ENCODE data around the gene ZFYVE27. TPM values are rescaled to one million over a fixed set of nuclear protein-coding genes. Genes with fewer than 3 reads are reported as not detected.

The ZFYVE27 gene
- total and polyA plus RNA-seq, 10 of the 15 experiments (the other 5 are each of a cell fraction or from before 2014, with no cell fraction given): 1.1 to 28.9 (median 21.4) TPM

Other genes starting within 250 kb of the ZFYVE27 start
Only the 7 nearest of the 11 such genes appear.
- not detected in 2 replicates for gene C10orf62, start 147.4 kb upstream of the ZFYVE27 start, total RNA-seq (2014; rRNA removed)
- gene C10orf62, start 147.4 kb upstream of the ZFYVE27 start, total RNA-seq (2014; rRNA removed; fragmentation: Illumina TruSeq; extraction: Trizol): 0.14 TPM in 1 of 2 replicates, not detected in the other
- not detected in 2 replicates for gene C10orf62, start 147.4 kb upstream of the ZFYVE27 start, total RNA-seq (2021)
- gene C10orf62, start 147.4 kb upstream of the ZFYVE27 start, polyA plus RNA-seq (2011; rRNA removed): not detected in 2 replicates
- gene C10orf62, start 147.4 kb upstream of the ZFYVE27 start, polyA plus RNA-seq (2014; fragmentation: Illumina TruSeq; extraction: Trizol): not detected in 2 replicates
- gene C10orf62, start 147.4 kb upstream of the ZFYVE27 start, polyA plus RNA-seq (2014; fragmentation: Nextera tagmentation; extraction: Ambion mirVana): not detected
- not detected in 2 replicates for gene C10orf62, start 147.4 kb upstream of the ZFYVE27 start, polyA plus RNA-seq (2014; rRNA removed)
- not detected for gene C10orf62, start 147.4 kb upstream of the ZFYVE27 start, polyA plus RNA-seq (2016; fragmentation: Nextera tagmentation; extraction: Ambion mirVana)
- gene MORN4, start 103.6 kb upstream of the ZFYVE27 start, total RNA-seq (2014; rRNA removed): 1.3 and 1.7 TPM in 2 replicates
- 1.7 and 2.2 TPM in 2 replicates for gene MORN4, start 103.6 kb upstream of the ZFYVE27 start, total RNA-seq (2014; rRNA removed; fragmentation: Illumina TruSeq; extraction: Trizol)
- gene MORN4, start 103.6 kb upstream of the ZFYVE27 start, total RNA-seq (2021): 1.3 and 2.2 TPM in 2 replicates
- 1.9 and 2.0 TPM in 2 replicates for gene MORN4, start 103.6 kb upstream of the ZFYVE27 start, polyA plus RNA-seq (2011; rRNA removed)
- 2.9 and 3.5 TPM in 2 replicates for gene MORN4, start 103.6 kb upstream of the ZFYVE27 start, polyA plus RNA-seq (2014; fragmentation: Illumina TruSeq; extraction: Trizol)
- 1 to 10 TPM; 2.4 to 2.8 TPM for gene MORN4, start 103.6 kb upstream of the ZFYVE27 start, polyA plus RNA-seq (2014; fragmentation: Nextera tagmentation; extraction: Ambion mirVana)
- 4.3 and 4.6 TPM in 2 replicates for gene MORN4, start 103.6 kb upstream of the ZFYVE27 start, polyA plus RNA-seq (2014; rRNA removed)
- 1 to 10 TPM; 4.9 to 5.5 TPM for gene MORN4, start 103.6 kb upstream of the ZFYVE27 start, polyA plus RNA-seq (2016; fragmentation: Nextera tagmentation; extraction: Ambion mirVana)
- gene PI4K2A, start 96.5 kb upstream of the ZFYVE27 start, total RNA-seq (2014; rRNA removed): 13.3 and 13.6 TPM in 2 replicates
- gene PI4K2A, start 96.5 kb upstream of the ZFYVE27 start, total RNA-seq (2014; rRNA removed; fragmentation: Illumina TruSeq; extraction: Trizol): 7.6 and 7.8 TPM in 2 replicates
- 11.9 and 12.5 TPM in 2 replicates for gene PI4K2A, start 96.5 kb upstream of the ZFYVE27 start, total RNA-seq (2021)
- 8.9 and 11.5 TPM in 2 replicates for gene PI4K2A, start 96.5 kb upstream of the ZFYVE27 start, polyA plus RNA-seq (2011; rRNA removed)
- 12.3 and 12.7 TPM in 2 replicates for gene PI4K2A, start 96.5 kb upstream of the ZFYVE27 start, polyA plus RNA-seq (2014; fragmentation: Illumina TruSeq; extraction: Trizol)
- 1 to 10 TPM; 1.5 to 3.1 TPM for gene PI4K2A, start 96.5 kb upstream of the ZFYVE27 start, polyA plus RNA-seq (2014; fragmentation: Nextera tagmentation; extraction: Ambion mirVana)
- gene PI4K2A, start 96.5 kb upstream of the ZFYVE27 start, polyA plus RNA-seq (2014; rRNA removed): 14.5 and 15.0 TPM in 2 replicates
- gene PI4K2A, start 96.5 kb upstream of the ZFYVE27 start, polyA plus RNA-seq (2016; fragmentation: Nextera tagmentation; extraction: Ambion mirVana): 1 to 10 TPM; 1.9 to 8.5 TPM
- 0.82 and 1.1 TPM in 2 replicates for gene AVPI1, start 49.9 kb upstream of the ZFYVE27 start, total RNA-seq (2014; rRNA removed)
- 0.37 and 0.63 TPM in 2 replicates for gene AVPI1, start 49.9 kb upstream of the ZFYVE27 start, total RNA-seq (2014; rRNA removed; fragmentation: Illumina TruSeq; extraction: Trizol)
- gene AVPI1, start 49.9 kb upstream of the ZFYVE27 start, total RNA-seq (2021): 1.1 and 1.4 TPM in 2 replicates
- 0.43 and 1.0 TPM in 2 replicates for gene AVPI1, start 49.9 kb upstream of the ZFYVE27 start, polyA plus RNA-seq (2011; rRNA removed)
- 0.21 and 0.65 TPM in 2 replicates for gene AVPI1, start 49.9 kb upstream of the ZFYVE27 start, polyA plus RNA-seq (2014; fragmentation: Illumina TruSeq; extraction: Trizol)
- under 1 TPM; 0.08 to 0.13 TPM for gene AVPI1, start 49.9 kb upstream of the ZFYVE27 start, polyA plus RNA-seq (2014; fragmentation: Nextera tagmentation; extraction: Ambion mirVana)
- 0.65 and 1.2 TPM in 2 replicates for gene AVPI1, start 49.9 kb upstream of the ZFYVE27 start, polyA plus RNA-seq (2014; rRNA removed)
- gene AVPI1, start 49.9 kb upstream of the ZFYVE27 start, polyA plus RNA-seq (2016; fragmentation: Nextera tagmentation; extraction: Ambion mirVana): 1 to 10 TPM; 1.3 to 1.4 TPM
- gene MARVELD1, start 23.4 kb upstream of the ZFYVE27 start, total RNA-seq (2014; rRNA removed): 2.8 TPM in 2 replicates
- gene MARVELD1, start 23.4 kb upstream of the ZFYVE27 start, total RNA-seq (2014; rRNA removed; fragmentation: Illumina TruSeq; extraction: Trizol): 2.6 and 3.5 TPM in 2 replicates
- gene MARVELD1, start 23.4 kb upstream of the ZFYVE27 start, total RNA-seq (2021): 7.4 and 8.4 TPM in 2 replicates
- 0.32 and 0.54 TPM in 2 replicates for gene MARVELD1, start 23.4 kb upstream of the ZFYVE27 start, polyA plus RNA-seq (2011; rRNA removed)
- gene MARVELD1, start 23.4 kb upstream of the ZFYVE27 start, polyA plus RNA-seq (2014; fragmentation: Illumina TruSeq; extraction: Trizol): 8.1 and 10.0 TPM in 2 replicates
- 1 to 10 TPM; 2.8 TPM for gene MARVELD1, start 23.4 kb upstream of the ZFYVE27 start, polyA plus RNA-seq (2014; fragmentation: Nextera tagmentation; extraction: Ambion mirVana)
- 6.0 and 7.0 TPM in 2 replicates for gene MARVELD1, start 23.4 kb upstream of the ZFYVE27 start, polyA plus RNA-seq (2014; rRNA removed)
- 1 to 10 TPM; 2.7 to 3.6 TPM for gene MARVELD1, start 23.4 kb upstream of the ZFYVE27 start, polyA plus RNA-seq (2016; fragmentation: Nextera tagmentation; extraction: Ambion mirVana)
- gene SFRP5, start 34.9 kb downstream of the ZFYVE27 start, total RNA-seq (2014; rRNA removed): not detected in 2 replicates
- not detected in 2 replicates for gene SFRP5, start 34.9 kb downstream of the ZFYVE27 start, total RNA-seq (2014; rRNA removed; fragmentation: Illumina TruSeq; extraction: Trizol)
- gene SFRP5, start 34.9 kb downstream of the ZFYVE27 start, total RNA-seq (2021): 0.11 TPM in 1 of 2 replicates, not detected in the other
- not detected in 2 replicates for gene SFRP5, start 34.9 kb downstream of the ZFYVE27 start, polyA plus RNA-seq (2011; rRNA removed)
- gene SFRP5, start 34.9 kb downstream of the ZFYVE27 start, polyA plus RNA-seq (2014; fragmentation: Illumina TruSeq; extraction: Trizol): not detected in 2 replicates
- gene SFRP5, start 34.9 kb downstream of the ZFYVE27 start, polyA plus RNA-seq (2014; fragmentation: Nextera tagmentation; extraction: Ambion mirVana): not detected
- not detected in 2 replicates for gene SFRP5, start 34.9 kb downstream of the ZFYVE27 start, polyA plus RNA-seq (2014; rRNA removed)
- not detected for gene SFRP5, start 34.9 kb downstream of the ZFYVE27 start, polyA plus RNA-seq (2016; fragmentation: Nextera tagmentation; extraction: Ambion mirVana)
- gene GOLGA7B, start 112.7 kb downstream of the ZFYVE27 start, total RNA-seq (2014; rRNA removed): not detected in 2 replicates
- not detected in 2 replicates for gene GOLGA7B, start 112.7 kb downstream of the ZFYVE27 start, total RNA-seq (2014; rRNA removed; fragmentation: Illumina TruSeq; extraction: Trizol)
- gene GOLGA7B, start 112.7 kb downstream of the ZFYVE27 start, total RNA-seq (2021): not detected in 2 replicates
- gene GOLGA7B, start 112.7 kb downstream of the ZFYVE27 start, polyA plus RNA-seq (2011; rRNA removed): 0.01 TPM in 1 of 2 replicates, not detected in the other
- 0.01 TPM in 1 of 2 replicates, not detected in the other for gene GOLGA7B, start 112.7 kb downstream of the ZFYVE27 start, polyA plus RNA-seq (2014; fragmentation: Illumina TruSeq; extraction: Trizol)
- gene GOLGA7B, start 112.7 kb downstream of the ZFYVE27 start, polyA plus RNA-seq (2014; fragmentation: Nextera tagmentation; extraction: Ambion mirVana): under 1 TPM in 1 of 2 experiments, not detected in 1; 0.02 TPM
- gene GOLGA7B, start 112.7 kb downstream of the ZFYVE27 start, polyA plus RNA-seq (2014; rRNA removed): not detected in 2 replicates
- gene GOLGA7B, start 112.7 kb downstream of the ZFYVE27 start, polyA plus RNA-seq (2016; fragmentation: Nextera tagmentation; extraction: Ambion mirVana): not detected